Colonic mucosa (tissue), 4 donors: ENCODE data around the gene SLC6A5. TPM values are rescaled to one million over a fixed set of nuclear protein-coding genes. Genes with fewer than 3 reads are reported as not detected.

Experiments
- DNase-seq: peaks from one replicate; pipeline ENCODE4 v3.0.0-alpha.2; 2020
- H3K27ac ChIP-seq: fragments of 200-600 bp; one replicate; pipeline ENCODE4 v1.8.0; 2021
- H3K27me3 ChIP-seq: fragments of 200-600 bp; one replicate; pipeline ENCODE4 v1.8.0; 2021
- H3K36me3 ChIP-seq: fragments of 200-600 bp; one replicate; pipeline ENCODE4 v1.8.0; 2021
- H3K4me1 ChIP-seq: fragments of 200-600 bp; one replicate; pipeline ENCODE4 v1.8.0; 2021; ENCODE audit warnings: mild to moderate bottlenecking
- H3K4me3 ChIP-seq: fragments of 200-600 bp; one replicate; pipeline ENCODE4 v1.8.0; 2021
- H3K9ac ChIP-seq, 2 donors: one replicate each; pipeline ENCODE4 v1.7.0; 2013; ENCODE audit warnings: control low read depth in 2 of 2, low read depth in 2 of 2, low read length in 2 of 2
- H3K9me3 ChIP-seq: fragments of 200-600 bp; one replicate; pipeline ENCODE4 v1.8.0; 2021
- CTCF ChIP-seq: fragments of 200-600 bp; IDR thresholded peaks from one replicate; pipeline ENCODE4 v1.8.0; 2022; ENCODE audit warnings: antibody characterized with exemption, mild to moderate bottlenecking
- intact Hi-C: fragments of 100-400 bp; cut with DNase I; formaldehyde crosslinking; loops from one replicate; pipeline ENCODE4 v1.14.1; 2022
- total RNA-seq, 2 donors: library from RNA; stranded (reverse); fragmentation: NEBNext Ultra II Directional in 1 of 2; extraction: Animal tissue kit (Norgen Biotek cat#: 25700) in 1 of 2; gene quantifications; one replicate each; pipeline ENCODE4 v1.2.1, GENCODE V29; 2021
- donor health status: healthy.
- donor health status: DM: no; HTN: no; CAD: no.
- donor health status: DM: no; HTN: no; CAD: no.

Gene SLC6A5
- total RNA-seq, 2 donors from 2014 or later = not detected

- DNase-seq = no peak
- Histone ChIP-seq H3K27ac (no peak overlapping the region), H3K9ac (no peak overlapping the region), H3K27me3 (no peaks in the 10 kb centered on the region), H3K4me3 (no peak overlapping the region), H3K36me3 (no peaks in the 10 kb centered on the region), H3K4me1 (no peaks in the 10 kb centered on the region), H3K9me3 (no peaks in the 10 kb centered on the region)
- TF ChIP-seq CTCF = no peak
- intact Hi-C loops = no loop called here
These were observed 38.7 kb downstream of the SLC6A5 start for GRCh38 chr11:20638074-20638473.

- TF ChIP-seq CTCF = no peak
- intact Hi-C loops = loop anchor here (10.0 kb wide), 2 partner anchors 1495 to 1665 kb away; no protein-coding TSS in a partner anchor
- H3K9ac ChIP-seq = no peak overlapping the region
- H3K4me3 ChIP-seq = no peak overlapping the region
- H3K27ac ChIP-seq = no peak overlapping the region
- no peaks in the 10 kb centered on the region for H3K27me3 ChIP-seq
- H3K36me3 ChIP-seq = no peaks in the 10 kb centered on the region
- no peaks in the 10 kb centered on the region for H3K9me3 ChIP-seq
- DNase-seq = no peak
- H3K4me1 ChIP-seq = no peaks in the 10 kb centered on the region
These were observed 40.3 kb downstream of the SLC6A5 start for GRCh38 chr11:20639688-20640087.

GRCh38 chr11:20640401-20640800 is 41.0 kb downstream of the SLC6A5 start:
- intact Hi-C loops = loop anchor here (10.0 kb wide), 2 partner anchors 1494 to 1664 kb away; no protein-coding TSS in a partner anchor
- H3K9me3 ChIP-seq = no peaks in the 10 kb centered on the region
- DNase-seq = no peak
- H3K4me3 ChIP-seq = no peak overlapping the region
- no peaks in the 10 kb centered on the region for H3K27me3 ChIP-seq
- TF ChIP-seq CTCF = no peak
- no peaks in the 10 kb centered on the region for H3K36me3 ChIP-seq
- no peaks in the 10 kb centered on the region for H3K4me1 ChIP-seq
- no peak overlapping the region for H3K27ac ChIP-seq
- no peak overlapping the region for H3K9ac ChIP-seq

- Histone ChIP-seq H3K4me3 (no peak overlapping the region), H3K27ac (no peak overlapping the region), H3K36me3 (no peaks in the 10 kb centered on the region), H3K9me3 (no peaks in the 10 kb centered on the region), H3K27me3 (no peaks in the 10 kb centered on the region), H3K4me1 (no peaks in the 10 kb centered on the region), H3K9ac (no peak overlapping the region)
- DNase-seq = no peak
- TF ChIP-seq CTCF = no peak
- intact Hi-C loops = loop anchor here (10.0 kb wide), 2 partner anchors 1490 to 1660 kb away; no protein-coding TSS in a partner anchor
These were observed 45.0 kb downstream of the SLC6A5 start for GRCh38 chr11:20644360-20644759.

- Histone ChIP-seq H3K36me3 (no peaks in the 10 kb centered on the region), H3K27me3 (no peaks in the 10 kb centered on the region), H3K4me1 (no peaks in the 10 kb centered on the region), H3K9ac (no peak overlapping the region), H3K9me3 (no peaks in the 10 kb centered on the region), H3K4me3 (no peak overlapping the region), H3K27ac (no peak overlapping the region)
- intact Hi-C loops = loop anchor here (10.0 kb wide), 2 partner anchors 1487 to 1657 kb away; no protein-coding TSS in a partner anchor
- TF ChIP-seq CTCF = peak; percentile 89
- DNase-seq = peak; percentile 56
These were observed 48.7 kb downstream of the SLC6A5 start for GRCh38 chr11:20647976-20648565.
